ENCODE data around the gene SLC10A7.

DNA sequence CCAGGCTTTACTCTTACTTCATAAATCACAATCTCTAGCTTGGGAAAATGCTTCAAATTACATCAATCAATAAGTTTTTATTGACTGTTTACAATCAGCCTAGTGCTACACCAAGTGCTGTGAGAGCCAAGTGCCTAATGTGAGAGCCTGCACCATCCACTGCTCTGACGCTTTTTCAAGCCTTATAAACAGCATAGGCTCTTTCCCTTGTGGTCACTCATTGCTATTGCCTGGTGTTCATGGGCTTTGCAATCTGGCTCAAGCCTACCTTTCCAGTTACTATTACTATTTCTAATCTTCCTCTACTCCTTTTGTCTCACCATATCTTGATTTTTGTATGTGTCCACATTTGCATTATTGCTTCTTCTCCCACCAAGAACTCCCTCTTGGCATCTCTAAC is 230.4 kb downstream of the SLC10A7 start:
- TF ChIP-seq, protein P1, sequence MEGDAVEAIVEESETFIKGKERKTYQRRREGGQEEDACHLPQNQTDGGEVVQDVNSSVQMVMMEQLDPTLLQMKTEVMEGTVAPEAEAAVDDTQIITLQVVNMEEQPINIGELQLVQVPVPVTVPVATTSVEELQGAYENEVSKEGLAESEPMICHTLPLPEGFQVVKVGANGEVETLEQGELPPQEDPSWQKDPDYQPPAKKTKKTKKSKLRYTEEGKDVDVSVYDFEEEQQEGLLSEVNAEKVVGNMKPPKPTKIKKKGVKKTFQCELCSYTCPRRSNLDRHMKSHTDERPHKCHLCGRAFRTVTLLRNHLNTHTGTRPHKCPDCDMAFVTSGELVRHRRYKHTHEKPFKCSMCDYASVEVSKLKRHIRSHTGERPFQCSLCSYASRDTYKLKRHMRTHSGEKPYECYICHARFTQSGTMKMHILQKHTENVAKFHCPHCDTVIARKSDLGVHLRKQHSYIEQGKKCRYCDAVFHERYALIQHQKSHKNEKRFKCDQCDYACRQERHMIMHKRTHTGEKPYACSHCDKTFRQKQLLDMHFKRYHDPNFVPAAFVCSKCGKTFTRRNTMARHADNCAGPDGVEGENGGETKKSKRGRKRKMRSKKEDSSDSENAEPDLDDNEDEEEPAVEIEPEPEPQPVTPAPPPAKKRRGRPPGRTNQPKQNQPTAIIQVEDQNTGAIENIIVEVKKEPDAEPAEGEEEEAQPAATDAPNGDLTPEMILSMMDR (IDR thresholded peaks at IDR 0.05), result no peak
- TF ChIP-seq POLR2A (IDR thresholded peaks at IDR 0.05), result no peak
